CD4-positive, alpha-beta T cell treated with Interleukin-17A for 1 hour (primary cell): Measurements from ENCODE around the gene C10orf67.
"Not testable (repeated sequence)": the region's sequence is repeated elsewhere in the genome, so short reads cannot be mapped to it uniquely, and the experiment has no call there.

Source experiments
- DNase-seq: peaks from one replicate; pipeline ENCODE4 v3.0.0-alpha.2; 2020

C10orf67 gene

DNA sequence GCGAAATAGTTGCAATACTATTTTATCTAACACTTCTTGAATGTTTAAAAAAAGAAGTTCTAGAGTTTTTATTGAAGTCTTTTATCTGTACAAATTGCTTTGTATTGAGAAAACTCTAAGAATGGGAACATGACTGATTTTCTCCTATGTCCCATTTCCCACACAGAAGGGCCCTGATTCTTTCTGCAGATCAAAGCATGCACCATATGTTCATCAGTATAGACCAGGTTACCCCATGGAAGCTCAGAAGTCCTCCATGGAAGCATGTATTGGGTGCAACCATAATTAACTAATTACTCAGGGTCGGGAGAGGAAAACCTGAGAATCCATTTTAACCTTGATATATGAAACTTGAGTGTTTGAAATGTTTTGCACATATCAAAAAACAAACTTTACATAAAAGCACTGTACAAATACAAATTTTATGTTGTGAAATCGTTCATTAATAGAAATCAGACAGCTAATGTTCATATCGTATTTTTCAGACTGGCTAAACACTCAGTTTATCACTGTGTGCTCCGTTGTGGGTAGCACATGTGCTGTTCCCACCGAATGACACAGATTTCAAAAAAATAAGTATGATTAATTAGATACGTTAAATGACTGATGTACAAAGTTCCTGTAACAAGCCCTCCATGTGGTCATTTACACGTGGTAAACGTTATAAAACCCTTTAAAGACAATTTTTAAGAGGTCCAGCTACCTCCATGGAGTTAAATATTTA, 81.0 kb downstream of the C10orf67 start:
- no peak for DNase-seq

DNA sequence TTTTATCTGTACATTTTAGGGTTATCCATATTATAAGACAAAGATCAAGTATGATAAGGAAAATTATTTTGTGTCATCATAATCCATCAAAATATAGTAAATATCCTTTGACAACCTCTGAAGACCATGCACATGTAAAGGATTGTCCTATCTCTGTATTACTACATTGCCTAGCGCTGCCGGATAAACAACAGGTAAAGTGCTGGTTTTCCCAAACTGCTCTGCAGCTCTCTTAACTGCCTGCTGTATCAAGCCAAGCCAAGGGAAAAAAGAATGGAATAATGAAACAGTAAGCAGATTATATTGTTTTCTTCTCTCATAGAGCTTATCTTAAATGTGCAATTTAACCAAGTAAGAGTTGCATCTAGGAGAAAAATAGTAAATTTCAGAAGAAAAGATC, 81.7 kb downstream of the C10orf67 start:
- DNase-seq: no peak

DNA sequence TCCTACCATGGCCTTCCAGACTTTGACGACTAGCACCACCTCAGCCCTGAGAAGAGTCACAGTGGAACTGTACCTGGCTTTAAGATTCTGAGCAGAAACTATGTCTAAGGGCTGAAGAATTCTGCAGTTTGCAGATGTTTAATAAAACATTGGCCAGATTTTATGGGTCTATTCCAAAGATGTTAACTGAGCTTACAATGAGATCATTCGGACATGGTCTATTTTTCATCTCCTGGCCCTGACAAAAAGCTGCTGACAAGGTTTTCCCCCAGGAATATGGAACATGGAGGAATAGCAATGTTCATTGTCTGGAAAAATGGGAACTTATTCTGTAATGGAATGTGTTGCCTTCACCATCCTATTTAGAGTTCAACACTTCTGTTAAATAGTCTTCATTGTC, 86.1 kb downstream of the C10orf67 start:
- no peak for DNase-seq

DNA sequence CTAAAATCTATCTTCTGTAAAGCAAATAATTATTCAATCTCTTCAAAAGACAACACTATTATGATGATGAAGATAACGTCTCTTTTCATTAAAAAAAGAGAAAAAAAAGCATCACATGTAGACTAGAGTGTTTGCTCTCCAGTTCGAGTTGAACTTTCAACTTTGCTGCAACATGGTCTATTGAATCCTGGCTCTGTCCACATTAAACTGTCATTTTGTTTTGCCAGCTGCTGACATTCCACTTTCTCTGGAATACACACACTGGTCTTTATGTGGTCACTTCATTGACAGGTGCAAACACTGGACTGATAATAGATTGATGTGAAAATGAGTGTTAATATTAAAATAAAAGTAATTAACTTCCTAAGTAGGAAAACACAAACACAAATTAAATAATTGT, 90.8 kb downstream of the C10orf67 start:
- DNase-seq: no peak

DNA sequence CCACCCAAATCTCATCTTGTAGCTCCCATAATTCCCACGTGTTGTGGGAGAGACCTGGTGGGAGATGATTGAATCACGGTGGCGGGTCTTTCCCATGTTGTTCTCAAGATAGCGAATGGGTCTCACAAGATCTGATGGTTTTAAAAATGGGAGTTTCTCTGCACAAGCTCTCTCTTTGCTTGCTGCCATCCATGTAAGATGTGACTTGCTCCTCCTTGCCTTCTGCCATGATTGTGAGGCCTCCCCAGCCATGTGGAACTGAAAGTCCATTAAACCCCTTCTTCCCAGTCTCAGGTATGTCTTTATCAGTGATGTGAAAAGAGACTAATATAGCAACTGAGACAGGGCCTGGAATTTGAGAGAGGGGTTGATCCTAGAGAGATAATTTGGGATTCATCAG, 91.7 kb downstream of the C10orf67 start:
- not testable (repeated sequence) for DNase-seq

- not testable (repeated sequence) for DNase-seq
Observed at GRCh38 chr10:23241779-23242178, 102.8 kb downstream of the C10orf67 start.

DNA sequence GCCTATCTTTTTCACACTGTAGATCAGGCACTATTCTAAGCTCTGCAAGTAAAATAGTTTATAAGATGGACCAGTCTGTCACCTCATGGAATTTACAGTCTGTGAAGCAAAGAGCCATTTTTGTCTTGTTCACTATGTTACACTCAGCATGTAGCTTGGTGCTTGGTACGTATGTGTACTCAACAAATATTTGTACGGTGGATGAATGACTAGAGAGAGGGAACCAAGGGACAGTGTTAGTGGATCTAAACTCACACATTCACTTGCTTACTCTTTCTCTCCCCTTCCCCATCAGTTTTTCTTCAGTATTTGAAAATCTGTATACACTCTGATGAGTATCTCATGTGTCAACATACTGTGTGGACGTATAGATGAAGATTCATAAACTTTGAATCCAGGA, 106.6 kb downstream of the C10orf67 start:
- DNase-seq: no peak

GRCh38 chr10:23230582-23230981, 114.0 kb downstream of the C10orf67 start:
- DNase-seq: no peak

GRCh38 chr10:23217471-23217870, 127.1 kb downstream of the C10orf67 start:
- no peak for DNase-seq

- DNase-seq: no peak
Observed at GRCh38 chr10:23205972-23206642, 138.5 kb downstream of the C10orf67 start.

GRCh38 chr10:23204773-23205172, 139.8 kb downstream of the C10orf67 start:
- no peak for DNase-seq

- no peak for DNase-seq
Observed at GRCh38 chr10:23203369-23204325, 140.9 kb downstream of the C10orf67 start.

DNA sequence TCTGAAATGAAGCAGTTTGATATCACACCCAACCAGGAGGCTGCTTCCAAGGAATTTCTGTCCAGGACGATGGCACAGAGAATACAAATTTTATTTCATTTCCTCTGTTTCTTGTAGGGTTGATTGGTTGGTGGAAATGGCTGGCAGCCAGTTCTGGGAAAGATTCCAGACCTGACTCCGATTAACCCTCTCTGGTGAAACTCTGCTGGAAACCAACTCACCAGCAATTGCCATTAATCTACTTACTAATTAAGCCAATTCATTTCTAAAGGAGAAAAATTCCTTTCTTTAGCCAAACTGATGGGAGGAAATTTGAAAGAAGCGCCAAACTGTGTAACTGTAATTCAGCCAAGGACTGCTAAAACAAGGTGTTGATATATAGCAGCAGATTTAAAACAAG, 141.8 kb downstream of the C10orf67 start:
- DNase-seq: no peak

- no peak for DNase-seq
Observed at GRCh38 chr10:23201837-23202236, 142.8 kb downstream of the C10orf67 start.

GRCh38 chr10:23200997-23201652, 143.5 kb downstream of the C10orf67 start:
- DNase-seq: no peak

DNA sequence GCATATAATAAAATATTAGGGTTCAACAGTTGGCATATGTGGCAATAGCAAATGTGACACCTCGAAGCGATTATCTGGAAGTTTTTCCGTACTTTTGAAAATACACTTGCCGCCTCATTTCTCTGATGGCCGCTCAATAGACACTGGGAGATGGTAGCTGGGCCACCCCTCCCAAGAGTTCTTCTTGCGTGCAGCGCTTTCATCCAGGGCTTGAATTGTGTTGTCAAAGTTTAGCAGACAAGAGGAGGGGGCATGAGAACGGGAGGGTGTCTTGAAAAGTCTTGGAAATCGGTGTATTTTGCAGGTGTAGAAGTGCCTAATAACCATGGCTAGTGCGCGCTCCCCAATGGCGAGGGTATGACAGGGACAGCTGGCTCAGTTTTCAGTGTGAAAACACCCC, 144.0 kb downstream of the C10orf67 start:
- no peak for DNase-seq

- no peak for DNase-seq
Observed at GRCh38 chr10:23199768-23200511, 144.7 kb downstream of the C10orf67 start.

DNA sequence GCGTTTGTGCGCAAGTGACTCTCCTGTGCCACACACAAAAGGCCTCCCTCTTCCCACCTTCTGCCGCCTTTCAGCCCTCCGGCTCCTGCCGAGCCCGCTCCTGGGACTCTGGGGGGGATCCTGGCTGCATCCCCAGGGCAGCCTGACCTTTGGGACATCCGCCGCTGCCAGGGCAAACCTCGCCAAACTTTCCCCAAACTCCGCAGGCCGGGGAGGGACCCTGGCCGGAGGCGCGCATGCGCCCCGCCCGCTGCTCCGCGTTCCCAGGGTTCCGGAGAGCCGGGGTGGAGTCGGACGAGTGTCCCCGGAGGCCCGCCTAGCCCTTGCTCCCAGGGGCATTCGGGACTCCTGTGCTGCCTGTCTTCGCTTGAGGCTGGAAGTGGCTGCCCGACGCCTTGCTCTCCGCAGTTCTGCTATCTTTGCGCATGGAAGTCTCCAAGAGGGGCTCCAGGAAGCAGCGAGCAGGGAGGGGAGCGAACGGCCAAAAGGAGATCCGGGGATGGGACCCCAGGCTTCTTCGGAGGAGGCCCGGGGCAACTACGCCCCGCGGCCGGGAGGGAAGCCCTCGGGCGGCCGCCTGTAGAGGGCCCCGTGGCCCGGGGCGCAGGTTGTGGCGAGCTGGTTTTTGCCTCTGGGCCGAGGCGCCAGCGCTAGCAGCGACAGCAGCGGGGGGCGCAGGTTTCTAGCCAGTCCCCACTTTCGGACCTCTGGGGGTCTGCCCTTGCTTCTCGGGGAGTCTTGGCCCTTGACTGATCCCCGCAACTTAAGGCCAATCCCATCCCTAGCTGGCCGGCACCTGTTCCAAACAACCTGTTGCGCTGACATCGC, 145.4 kb downstream of the C10orf67 start:
- no peak for DNase-seq

GRCh38 chr10:23198610-23198939, 146.0 kb downstream of the C10orf67 start:
- DNase-seq: no peak

- no peak for DNase-seq
Observed at GRCh38 chr10:23197416-23197861, 147.2 kb downstream of the C10orf67 start.

- DNase-seq: no peak
Observed at GRCh38 chr10:23196915-23197314, 147.7 kb downstream of the C10orf67 start.
